ENCODE measurements around the gene BSN. TPM values are rescaled to one million over a fixed set of nuclear protein-coding genes. Genes with fewer than 3 reads are reported as not detected.

BSN gene
- polyA plus RNA-seq, 1 experiment: 0.04 TPM

DNA sequence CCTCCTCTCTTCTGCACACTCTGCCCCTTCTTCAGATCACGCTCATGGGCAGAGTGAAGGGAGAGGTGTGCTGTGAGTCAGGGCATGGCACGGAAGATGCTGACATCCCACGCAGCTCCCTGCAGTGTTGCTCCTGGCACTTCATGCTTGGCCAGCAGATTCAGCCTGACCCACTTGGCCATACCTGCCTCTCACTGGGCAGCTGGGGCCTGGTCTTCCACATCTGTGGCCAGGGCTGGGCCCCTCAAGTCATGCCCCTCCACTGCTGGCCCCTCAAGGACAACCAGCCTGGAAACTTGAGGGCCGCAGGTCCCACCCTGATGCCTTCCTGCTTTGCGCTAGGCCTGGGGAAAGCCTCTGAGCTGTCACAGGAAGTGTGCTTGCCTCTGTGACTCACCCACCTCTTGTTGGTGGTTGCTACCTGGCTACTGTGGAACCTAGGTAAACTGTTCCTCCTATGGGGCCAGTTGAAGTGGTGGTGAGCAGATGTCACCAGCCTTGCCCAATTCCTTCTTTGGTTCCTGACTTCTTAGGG lies 48.7 kb downstream of the BSN start:
- no peak for DNase-seq (ENCODE audit: low read depth)
- ChIA-PET CTCF (no interaction called here), POLR2A (no interaction called here)
- H3K36me3 ChIP-seq (ENCODE audit: control insufficient read depth, insufficient read depth, low read length): no peaks in the 10 kb centered on the region
- TF ChIP-seq, protein P1, sequence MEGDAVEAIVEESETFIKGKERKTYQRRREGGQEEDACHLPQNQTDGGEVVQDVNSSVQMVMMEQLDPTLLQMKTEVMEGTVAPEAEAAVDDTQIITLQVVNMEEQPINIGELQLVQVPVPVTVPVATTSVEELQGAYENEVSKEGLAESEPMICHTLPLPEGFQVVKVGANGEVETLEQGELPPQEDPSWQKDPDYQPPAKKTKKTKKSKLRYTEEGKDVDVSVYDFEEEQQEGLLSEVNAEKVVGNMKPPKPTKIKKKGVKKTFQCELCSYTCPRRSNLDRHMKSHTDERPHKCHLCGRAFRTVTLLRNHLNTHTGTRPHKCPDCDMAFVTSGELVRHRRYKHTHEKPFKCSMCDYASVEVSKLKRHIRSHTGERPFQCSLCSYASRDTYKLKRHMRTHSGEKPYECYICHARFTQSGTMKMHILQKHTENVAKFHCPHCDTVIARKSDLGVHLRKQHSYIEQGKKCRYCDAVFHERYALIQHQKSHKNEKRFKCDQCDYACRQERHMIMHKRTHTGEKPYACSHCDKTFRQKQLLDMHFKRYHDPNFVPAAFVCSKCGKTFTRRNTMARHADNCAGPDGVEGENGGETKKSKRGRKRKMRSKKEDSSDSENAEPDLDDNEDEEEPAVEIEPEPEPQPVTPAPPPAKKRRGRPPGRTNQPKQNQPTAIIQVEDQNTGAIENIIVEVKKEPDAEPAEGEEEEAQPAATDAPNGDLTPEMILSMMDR (IDR thresholded peaks at IDR 0.05; ENCODE audit: insufficient read depth, low read depth, low read length): no peak
- no peak overlapping the region for H3K4me3 ChIP-seq (ENCODE audit: low read depth, low read length)
- H3K27me3 ChIP-seq (ENCODE audit: control insufficient read depth, insufficient read depth, low read length): peaks cover 1% of the 10 kb centered on the region; the same call in 1 of the 2 replicates

DNA sequence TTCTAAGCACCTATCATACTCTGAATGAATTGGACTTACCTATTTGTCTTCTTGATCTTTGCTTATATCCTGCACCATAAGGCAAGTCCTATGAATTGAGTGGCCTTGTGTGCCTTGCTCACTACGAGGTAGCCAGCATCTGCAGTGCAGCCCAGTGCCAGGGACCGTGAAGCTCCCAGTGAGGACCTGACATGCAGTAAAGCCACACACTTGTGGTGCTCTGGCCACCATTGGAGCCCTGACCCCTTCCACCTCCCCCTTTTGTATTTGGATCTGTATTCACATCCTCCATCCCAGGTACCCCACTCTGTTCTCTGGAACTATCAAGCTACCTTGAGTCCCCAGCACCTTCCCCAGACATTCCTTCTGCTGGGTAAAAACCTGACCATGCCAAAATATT lies 52.1 kb downstream of the BSN start:
- TF ChIP-seq, protein P1 (IDR thresholded peaks at IDR 0.05; ENCODE audit: insufficient read depth, low read depth, low read length): no peak
- POLR2A ChIA-PET: no interaction called here
- Histone ChIP-seq H3K27me3 (ENCODE audit: control insufficient read depth, insufficient read depth, low read length) (peaks cover 1% of the 10 kb centered on the region), H3K4me3 (ENCODE audit: low read depth, low read length) (no peak overlapping the region), H3K36me3 (ENCODE audit: control insufficient read depth, insufficient read depth, low read length) (no peaks in the 10 kb centered on the region)
- no peak for DNase-seq (ENCODE audit: low read depth)
- CTCF ChIA-PET: no interaction called here

DNA sequence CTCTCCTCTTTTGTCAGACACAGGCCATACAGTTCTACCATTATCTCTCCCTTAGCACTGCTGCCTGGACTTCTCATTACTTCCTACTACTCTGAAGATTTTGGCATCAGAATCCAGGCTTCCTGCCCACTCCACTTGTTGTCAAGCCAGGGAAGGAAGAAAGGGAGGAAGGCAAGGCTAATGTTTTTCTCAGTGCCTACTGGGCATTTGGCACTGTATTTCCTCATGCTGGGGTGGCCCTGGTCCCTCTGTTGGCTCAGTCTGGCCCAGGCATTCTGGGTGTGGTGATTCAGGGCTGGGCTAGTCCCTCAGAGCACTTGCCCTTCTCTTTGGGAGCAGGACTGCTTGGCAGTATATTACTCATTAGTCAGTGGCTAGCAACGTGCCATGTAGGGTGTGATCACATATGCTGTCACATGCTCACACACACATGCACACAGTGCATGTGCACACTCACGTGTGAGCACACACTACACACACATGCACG lies 52.9 kb downstream of the BSN start:
- DNase-seq (ENCODE audit: low read depth): no peak

DNA sequence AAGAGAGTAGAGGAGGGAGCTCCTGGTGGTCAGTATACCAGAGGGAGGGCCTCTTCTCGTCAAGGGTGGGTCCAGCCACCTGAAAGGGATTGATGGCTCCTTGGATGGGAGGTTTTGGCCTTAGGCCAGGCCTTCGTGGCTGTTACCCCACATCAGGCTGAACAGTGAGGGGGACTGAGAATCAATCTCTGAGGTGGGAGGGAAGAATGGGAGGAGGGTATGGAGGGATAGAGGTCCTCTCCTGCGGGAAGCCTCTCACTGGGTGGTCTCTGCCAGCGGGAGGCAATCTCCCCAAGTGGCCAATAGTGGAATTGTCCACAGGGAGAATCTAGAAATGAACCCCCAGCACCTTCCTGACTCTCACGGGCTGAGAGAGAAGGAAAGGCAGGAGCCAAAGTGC lies 53.5 kb downstream of the BSN start:
- ChIA-PET CTCF (no interaction called here), POLR2A (no interaction called here)
- no peak for DNase-seq (ENCODE audit: low read depth)
- peaks cover 1% of the 10 kb centered on the region for H3K27me3 ChIP-seq (ENCODE audit: control insufficient read depth, insufficient read depth, low read length)
- no peaks in the 10 kb centered on the region for H3K36me3 ChIP-seq (ENCODE audit: control insufficient read depth, insufficient read depth, low read length)
- no peak overlapping the region for H3K4me3 ChIP-seq (ENCODE audit: low read depth, low read length)
- TF ChIP-seq, protein P1 (IDR thresholded peaks at IDR 0.05; ENCODE audit: insufficient read depth, low read depth, low read length): peak; percentile 28

More for the DNA sequence above, 52.9 kb downstream of the BSN start:
- TF ChIP-seq, protein P1 (IDR thresholded peaks at IDR 0.05; ENCODE audit: insufficient read depth, low read depth, low read length): no peak
- ChIA-PET CTCF (no interaction called here), POLR2A (no interaction called here)
- H3K27me3 ChIP-seq (ENCODE audit: control insufficient read depth, insufficient read depth, low read length): peaks cover 1% of the 10 kb centered on the region
- H3K36me3 ChIP-seq (ENCODE audit: control insufficient read depth, insufficient read depth, low read length): no peaks in the 10 kb centered on the region
- no peak overlapping the region for H3K4me3 ChIP-seq (ENCODE audit: low read depth, low read length)

DNA sequence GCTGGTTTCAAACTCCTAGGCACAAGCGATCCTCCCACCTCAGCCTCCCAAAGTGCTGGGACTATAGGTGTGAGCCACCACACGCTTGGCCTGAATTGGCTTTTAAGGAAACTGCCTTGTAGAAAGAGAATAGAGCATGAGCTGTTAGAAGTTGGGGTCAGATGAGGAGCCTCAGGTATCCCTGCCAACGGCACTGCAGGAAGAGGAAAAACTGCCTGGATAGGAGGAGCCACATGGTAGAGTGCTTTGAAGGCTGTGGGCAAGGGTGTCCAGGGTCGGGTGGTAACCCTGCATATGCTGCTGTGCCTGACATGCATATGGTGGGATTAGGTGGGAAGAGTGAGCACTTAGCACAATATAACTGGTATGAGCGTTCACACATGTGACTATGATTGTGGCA lies 55.0 kb downstream of the BSN start:
- DNase-seq (ENCODE audit: low read depth): no peak
- TF ChIP-seq, protein P1 (IDR thresholded peaks at IDR 0.05; ENCODE audit: insufficient read depth, low read depth, low read length): no peak
- Histone ChIP-seq H3K4me3 (ENCODE audit: low read depth, low read length) (no peak overlapping the region), H3K27me3 (ENCODE audit: control insufficient read depth, insufficient read depth, low read length) (peaks cover 1% of the 10 kb centered on the region), H3K36me3 (ENCODE audit: control insufficient read depth, insufficient read depth, low read length) (no peaks in the 10 kb centered on the region)
- ChIA-PET CTCF (no interaction called here), POLR2A (no interaction called here)

Measured in BJ (cell line).